HG02840 (cell line): Measurements from ENCODE around the gene UGT1A6.
"Not testable (repeated sequence)": the region's sequence is repeated elsewhere in the genome, so short reads cannot be mapped to it uniquely, and the experiment has no call there.

Source experiments
- ATAC-seq: cut with Tn5 transposase; IDR thresholded peaks from one replicate; pipeline ENCODE4 v1.9.1; 2021; ENCODE audit warnings: mild to moderate bottlenecking, moderate library complexity, moderate number of reproducible peaks; ENCODE audit not compliant: unreplicated experiment, low FRiP score

UGT1A6 gene

GRCh38 chr2:233684640-233685039 is 8.1 kb upstream of the UGT1A6 start:
- ATAC-seq, result no peak

GRCh38 chr2:233686928-233687327 is 5.8 kb upstream of the UGT1A6 start:
- ATAC-seq, result no peak

GRCh38 chr2:233688341-233688740 is 4.3 kb upstream of the UGT1A6 start:
- ATAC-seq, result no peak

- no peak for ATAC-seq
Measured at GRCh38 chr2:233689031-233689430, 3.7 kb upstream of the UGT1A6 start.

DNA sequence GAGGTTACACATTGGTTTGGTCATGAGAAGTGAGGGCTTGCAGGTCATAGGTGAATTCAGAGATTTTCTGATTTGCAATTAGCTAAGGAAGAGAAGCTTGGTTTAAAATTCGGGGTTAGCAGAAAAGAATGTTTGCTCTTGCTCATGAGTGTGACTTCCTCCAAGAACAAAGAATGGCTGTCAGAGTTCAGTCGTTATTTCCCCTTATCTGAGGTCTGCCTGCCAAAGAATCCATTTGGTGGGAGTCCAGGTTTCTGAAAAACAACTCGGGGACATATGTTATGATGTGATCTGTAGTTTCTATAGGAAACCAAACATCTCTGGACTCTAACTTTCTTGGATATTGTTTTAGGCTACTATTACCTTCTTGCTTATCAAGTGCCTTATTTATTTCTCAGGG is 3.2 kb upstream of the UGT1A6 start:
- no peak for ATAC-seq

GRCh38 chr2:233690444-233690843 is 2.2 kb upstream of the UGT1A6 start:
- no peak for ATAC-seq

GRCh38 chr2:233691443-233692433 is 952 bp upstream of the UGT1A6 start:
- no peak for ATAC-seq

- no peak for ATAC-seq
Measured at GRCh38 chr2:233693963-233694362, 1.3 kb downstream of the UGT1A6 start.

DNA sequence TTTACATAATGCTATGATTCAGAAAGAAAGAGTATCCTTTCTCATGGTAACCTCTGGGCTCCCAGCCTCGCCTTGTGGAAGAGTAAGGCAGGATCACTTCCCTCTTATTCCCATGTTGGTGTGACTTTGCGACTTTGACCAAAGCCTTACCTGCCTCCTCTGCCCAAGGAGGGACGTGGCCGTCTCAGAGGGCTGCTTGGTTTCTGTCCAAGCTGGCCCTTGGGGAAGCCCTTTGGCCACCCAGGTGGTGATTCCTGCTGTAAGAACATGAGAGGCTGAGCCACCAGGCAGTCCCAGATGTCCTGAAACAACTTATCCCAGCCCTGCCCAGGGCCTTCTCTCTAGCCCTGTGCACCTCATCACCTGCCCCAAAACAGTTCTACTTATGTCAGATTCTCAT is 6.0 kb downstream of the UGT1A6 start:
- no peak for ATAC-seq

- no peak for ATAC-seq
Measured at GRCh38 chr2:233699424-233700027, 6.8 kb downstream of the UGT1A6 start.

DNA sequence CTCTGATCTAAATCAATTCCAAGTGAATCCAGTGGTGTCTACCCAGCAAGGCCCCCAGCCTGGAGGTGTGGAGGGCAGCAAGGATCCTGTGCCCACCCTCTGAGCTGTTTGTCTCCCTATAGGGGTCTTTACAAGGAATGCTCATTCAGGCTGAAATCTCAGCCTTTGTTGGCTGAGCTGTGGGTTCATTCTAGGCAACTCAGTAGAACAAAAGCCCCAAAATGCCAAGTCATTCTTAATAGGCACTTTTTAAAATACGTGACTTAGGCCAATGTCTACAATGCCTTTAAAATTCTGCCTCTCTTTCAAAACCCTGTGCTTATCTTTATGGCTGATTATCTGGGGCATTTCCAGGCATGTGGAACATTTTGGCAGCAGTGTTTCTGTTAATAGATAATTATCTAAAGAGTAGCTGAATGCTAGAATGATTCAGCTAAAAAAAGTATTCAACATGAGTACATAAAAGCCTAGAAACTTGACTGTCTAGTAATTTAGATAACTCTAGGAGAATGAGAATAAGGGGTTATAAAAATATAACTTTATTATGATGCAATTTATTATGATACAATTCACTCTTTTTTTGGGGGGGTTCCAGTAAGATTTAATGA is 7.4 kb downstream of the UGT1A6 start:
- no peak for ATAC-seq

DNA sequence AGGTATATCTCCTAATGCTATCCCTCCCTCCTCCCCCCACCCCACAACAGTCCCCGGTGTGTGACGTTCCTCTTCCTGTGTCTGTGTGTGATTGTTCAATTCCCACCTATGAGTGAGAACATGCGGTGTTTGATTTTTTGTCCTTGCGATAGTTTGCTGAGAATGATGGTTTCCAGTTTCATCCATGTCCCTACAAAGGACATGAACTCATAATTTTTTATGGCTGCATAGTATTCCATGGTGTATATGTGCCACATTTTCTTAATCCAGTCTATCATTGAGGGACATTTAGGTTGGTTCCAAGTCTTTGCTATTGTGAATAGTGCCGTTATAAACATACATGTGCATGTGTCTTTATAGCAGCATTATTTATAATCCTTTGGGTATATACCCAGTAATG is 8.2 kb downstream of the UGT1A6 start:
- not testable (repeated sequence) for ATAC-seq

- ATAC-seq, result no peak
Measured at GRCh38 chr2:233702238-233702637, 9.5 kb downstream of the UGT1A6 start.

DNA sequence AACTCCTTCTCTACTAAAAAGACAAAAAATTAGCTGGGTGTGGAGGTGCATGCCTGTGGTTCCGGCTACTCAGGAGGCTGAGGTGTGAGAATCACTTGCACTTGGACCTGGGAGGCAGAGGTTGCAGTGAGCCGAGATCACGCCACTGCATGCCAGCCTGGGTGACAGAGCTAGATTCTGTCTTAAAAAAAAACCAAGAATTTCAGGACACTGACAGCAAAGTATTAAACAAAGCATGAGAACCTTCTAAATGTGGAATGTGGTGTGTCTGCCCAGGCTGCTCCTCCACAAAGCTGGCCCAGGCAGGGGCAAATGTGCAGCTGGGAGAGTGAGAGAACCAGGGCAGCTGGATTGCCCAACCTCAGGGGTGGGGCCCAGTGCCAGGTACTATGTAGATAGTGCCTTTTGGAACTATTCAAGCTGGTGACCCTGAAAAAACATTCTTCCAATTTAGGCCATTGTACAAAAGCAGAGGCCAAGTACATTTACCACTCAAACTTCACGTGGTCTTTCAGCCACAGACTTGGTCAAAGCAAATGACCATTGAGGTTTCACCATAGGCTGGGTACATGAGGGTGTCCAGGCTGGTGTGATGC is 13.3 kb downstream of the UGT1A6 start:
- ATAC-seq, result no peak

GRCh38 chr2:233706720-233707119 is 14.0 kb downstream of the UGT1A6 start:
- no peak for ATAC-seq

DNA sequence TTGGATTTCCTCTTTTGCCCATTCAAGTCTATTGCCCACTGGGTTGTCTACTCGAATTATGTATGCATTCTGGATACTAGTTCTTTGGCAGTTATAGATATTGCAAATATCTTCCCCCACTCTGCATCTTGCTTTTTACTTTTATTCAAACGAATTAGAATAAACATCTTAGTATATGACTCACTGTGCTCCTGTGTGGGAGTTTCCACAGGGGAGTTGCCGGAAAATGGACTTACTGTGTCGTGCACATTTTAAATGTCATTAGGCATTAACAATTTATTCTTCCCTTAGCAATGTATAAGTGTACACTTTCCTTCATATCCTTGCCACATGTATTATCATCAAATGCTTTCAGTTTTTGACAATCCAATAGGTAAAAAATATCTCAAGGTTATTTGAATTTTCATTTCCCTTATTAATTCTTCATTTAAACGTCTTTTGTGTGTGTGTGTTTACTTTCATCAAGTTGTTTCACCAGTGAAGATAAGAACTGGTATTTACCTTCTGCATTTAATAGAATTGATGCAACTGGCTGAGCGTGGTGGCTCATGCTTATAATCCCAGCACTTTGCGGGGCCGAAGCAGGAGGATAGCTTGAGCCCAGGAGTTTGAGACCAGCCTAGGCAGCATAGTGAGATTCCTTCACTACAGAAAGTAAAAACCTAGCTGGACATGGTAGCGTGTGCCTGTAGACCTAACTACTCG is 15.4 kb downstream of the UGT1A6 start:
- no peak for ATAC-seq

- no peak for ATAC-seq
Measured at GRCh38 chr2:233708942-233709341, 16.3 kb downstream of the UGT1A6 start.

- ATAC-seq, result no peak
Measured at GRCh38 chr2:233711312-233712008, 18.8 kb downstream of the UGT1A6 start.

DNA sequence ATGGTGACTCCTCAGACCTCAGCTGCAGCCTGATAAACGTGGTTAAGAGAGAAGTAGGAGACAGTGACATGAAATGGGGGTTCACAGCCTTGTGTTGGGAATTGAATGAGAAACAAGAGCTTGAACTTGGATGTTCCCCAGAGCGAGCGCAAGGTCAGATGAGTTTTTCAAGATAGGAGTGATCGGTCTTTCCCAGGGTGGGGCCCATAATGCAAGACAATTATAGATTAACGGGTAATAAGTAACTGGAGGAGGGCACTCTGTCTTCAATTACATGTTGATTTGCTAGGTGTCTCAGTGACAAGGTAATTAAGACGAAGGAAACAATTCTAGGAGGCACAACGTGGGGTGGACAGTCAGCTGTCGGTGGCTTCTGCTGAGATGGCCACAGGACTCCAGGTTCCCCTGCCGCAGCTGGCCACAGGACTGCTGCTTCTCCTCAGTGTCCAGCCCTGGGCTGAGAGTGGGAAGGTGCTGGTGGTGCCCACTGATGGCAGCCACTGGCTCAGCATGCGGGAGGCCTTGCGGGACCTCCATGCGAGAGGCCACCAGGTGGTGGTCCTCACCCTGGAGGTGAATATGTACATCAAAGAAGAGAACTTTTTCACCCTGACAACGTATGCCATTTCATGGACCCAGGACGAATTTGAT is 20.0 kb downstream of the UGT1A6 start, which contains the start of gene UGT1A5:
Gene UGT1A5 (plus strand): TSS at position 297 of the 651 bp plus-strand sequence. CDS start 85 bp downstream, at position 382.
- no peak for ATAC-seq
